GM19372 (cell line): ENCODE results near the gene ASB15.
"Not testable (repeated sequence)": the region's sequence is repeated elsewhere in the genome, so short reads cannot be mapped to it uniquely, and the experiment has no call there.

ENCODE experiments used
- ATAC-seq: cut with Tn5 transposase; IDR thresholded peaks from one replicate; pipeline ENCODE4 v1.9.1; 2021; ENCODE audit warnings: mild to moderate bottlenecking, low read depth, moderate library complexity; ENCODE audit not compliant: unreplicated experiment

Gene ASB15

GRCh38 chr7:123634011-123634573 is 32.5 kb downstream of the ASB15 start:
- not testable (repeated sequence) for ATAC-seq

GRCh38 chr7:123635551-123636359 is 34.1 kb downstream of the ASB15 start:
- peak; percentile 58 for ATAC-seq

- ATAC-seq = no peak
Measured at GRCh38 chr7:123637203-123637602, 35.6 kb downstream of the ASB15 start.

GRCh38 chr7:123637878-123638277 is 36.3 kb downstream of the ASB15 start:
- no peak for ATAC-seq

GRCh38 chr7:123639631-123640030 is 38.0 kb downstream of the ASB15 start:
- no peak for ATAC-seq

GRCh38 chr7:123640583-123640982 is 39.0 kb downstream of the ASB15 start:
- ATAC-seq = no peak

GRCh38 chr7:123641901-123642300 is 40.3 kb downstream of the ASB15 start:
- ATAC-seq = no peak

GRCh38 chr7:123643495-123644441 is 42.1 kb downstream of the ASB15 start:
- no peak for ATAC-seq

GRCh38 chr7:123645516-123645915 is 43.9 kb downstream of the ASB15 start:
- no peak for ATAC-seq

GRCh38 chr7:123647106-123647730 is 45.6 kb downstream of the ASB15 start:
- ATAC-seq = no peak

GRCh38 chr7:123649964-123650363 is 48.3 kb downstream of the ASB15 start:
- ATAC-seq = no peak

GRCh38 chr7:123650595-123650994 is 49.0 kb downstream of the ASB15 start:
- no peak for ATAC-seq

GRCh38 chr7:123652406-123652805 is 50.8 kb downstream of the ASB15 start:
- ATAC-seq = no peak

GRCh38 chr7:123653162-123653561 is 51.5 kb downstream of the ASB15 start:
- ATAC-seq = no peak

GRCh38 chr7:123655614-123656013 is 54.0 kb downstream of the ASB15 start, which contains the start of gene LMOD2:
LMOD2 (plus strand) TSS chr7:123655866; CDS start chr7:123655964, 98 bp downstream.
- ATAC-seq = no peak

- ATAC-seq = no peak
Measured at GRCh38 chr7:123656544-123657303, 55.1 kb downstream of the ASB15 start.

- no peak for ATAC-seq
Measured at GRCh38 chr7:123657304-123657685, 55.7 kb downstream of the ASB15 start.

- no peak for ATAC-seq
Measured at GRCh38 chr7:123658023-123658422, 56.4 kb downstream of the ASB15 start.

GRCh38 chr7:123660514-123661354 is 59.1 kb downstream of the ASB15 start:
- no peak for ATAC-seq
